Astrocyte (in vitro differentiated cells and primary cell): Measurements from ENCODE around the gene SMIM12. TPM values are rescaled to one million over a fixed set of nuclear protein-coding genes. Genes with fewer than 3 reads are reported as not detected.

Experiments
- DNase-seq: peaks from one replicate; pipeline ENCODE4 v3.0.0-alpha.2; 2010; ENCODE audit warnings: low read depth
- FAIRE-seq: peaks from 2 replicates; lab custom pipeline; 2011; peaks lifted over from hg19 to GRCh38; lab: Jason Lieb, UNC
- H2AFZ ChIP-seq: 2 replicates; pipeline ENCODE4 v1.6.0; 2012; ENCODE audit warnings: low read depth, low read length, inconsistent platforms
- H3K27ac ChIP-seq: 2 replicates; pipeline ENCODE4 v1.5.1; 2011; ENCODE audit warnings: low read depth, low read length, inconsistent platforms
- H3K27me3 ChIP-seq: 2 replicates; pipeline ENCODE4 v1.6.0; 2011; ENCODE audit warnings: low read length, inconsistent platforms; ENCODE audit not compliant: insufficient read depth
- H3K36me3 ChIP-seq: 2 replicates; pipeline ENCODE4 v1.5.1; 2011; ENCODE audit warnings: low read length, inconsistent platforms; ENCODE audit not compliant: insufficient read depth
- H3K4me1 ChIP-seq: 2 replicates; pipeline ENCODE4 v1.5.1; 2011; ENCODE audit warnings: low read length, inconsistent platforms; ENCODE audit not compliant: insufficient read depth
- H3K4me2 ChIP-seq: 2 replicates; pipeline ENCODE4 v1.6.0; 2012; ENCODE audit warnings: low read length, inconsistent platforms
- H3K4me3 ChIP-seq: 2 replicates; pipeline ENCODE4 v1.5.1; 2011; ENCODE audit warnings: low read depth, mild to moderate bottlenecking, low read length, inconsistent platforms; ENCODE audit not compliant: insufficient read depth
- H3K79me2 ChIP-seq: 2 replicates; pipeline ENCODE4 v1.6.0; 2012; ENCODE audit warnings: mild to moderate bottlenecking, low read length, inconsistent platforms; ENCODE audit not compliant: insufficient read depth
- H3K9ac ChIP-seq: 2 replicates; pipeline ENCODE4 v1.6.0; 2012; ENCODE audit warnings: mild to moderate bottlenecking, low read length, inconsistent platforms
- H3K9me3 ChIP-seq: 2 replicates; pipeline ENCODE4 v1.5.1; 2012; ENCODE audit warnings: low read depth, mild to moderate bottlenecking, low read length, inconsistent platforms; ENCODE audit not compliant: insufficient read depth
- H4K20me1 ChIP-seq: 2 replicates; pipeline ENCODE4 v1.6.0; 2012; ENCODE audit warnings: low read length, inconsistent platforms; ENCODE audit not compliant: insufficient read depth
- H3K27ac Mint-ChIP-seq: one replicate; pipeline ENCODE4 v1.8.0; 2021; ENCODE audit warnings: mild to moderate bottlenecking, mixed read lengths; ENCODE audit not compliant: unreplicated experiment
- H3K27me3 Mint-ChIP-seq: one replicate; pipeline ENCODE4 v1.8.0; 2021; ENCODE audit warnings: low read depth, mixed read lengths; ENCODE audit not compliant: unreplicated experiment
- H3K36me3 Mint-ChIP-seq: one replicate; pipeline ENCODE4 v1.8.0; 2021; ENCODE audit warnings: low read depth, mixed read lengths; ENCODE audit not compliant: unreplicated experiment
- H3K4me1 Mint-ChIP-seq: one replicate; pipeline ENCODE4 v1.8.0; 2021; ENCODE audit warnings: low read depth, mixed read lengths; ENCODE audit not compliant: unreplicated experiment
- H3K4me3 Mint-ChIP-seq: one replicate; pipeline ENCODE4 v1.8.0; 2021; ENCODE audit warnings: mild to moderate bottlenecking, moderate library complexity, mixed read lengths; ENCODE audit not compliant: unreplicated experiment
- H3K9me3 Mint-ChIP-seq: one replicate; pipeline ENCODE4 v1.8.0; 2021; ENCODE audit warnings: mild to moderate bottlenecking, mixed read lengths; ENCODE audit not compliant: unreplicated experiment
- EZH2 ChIP-seq: IDR thresholded peaks from 2 replicates; pipeline ENCODE4 v1.6.1; 2012; ENCODE audit warnings: mild to moderate bottlenecking, low read length, inconsistent platforms; ENCODE audit not compliant: insufficient read depth
- total RNA-seq: library from RNA; stranded (reverse); gene quantifications from 2 replicates; pipeline ENCODE4 v1.2.1, GENCODE V29; 2021
- TF ChIP-seq, protein P1 (sequence below): IDR thresholded peaks from 2 replicates; pipeline ENCODE4 v1.5.1; 2011; ENCODE audit warnings: low read depth, mild to moderate bottlenecking, inconsistent platforms, low read length, moderate library complexity; ENCODE audit not compliant: insufficient read depth

Gene SMIM12
- total RNA-seq, 1 donor from 2014 or later, result 43.6 TPM

DNA sequence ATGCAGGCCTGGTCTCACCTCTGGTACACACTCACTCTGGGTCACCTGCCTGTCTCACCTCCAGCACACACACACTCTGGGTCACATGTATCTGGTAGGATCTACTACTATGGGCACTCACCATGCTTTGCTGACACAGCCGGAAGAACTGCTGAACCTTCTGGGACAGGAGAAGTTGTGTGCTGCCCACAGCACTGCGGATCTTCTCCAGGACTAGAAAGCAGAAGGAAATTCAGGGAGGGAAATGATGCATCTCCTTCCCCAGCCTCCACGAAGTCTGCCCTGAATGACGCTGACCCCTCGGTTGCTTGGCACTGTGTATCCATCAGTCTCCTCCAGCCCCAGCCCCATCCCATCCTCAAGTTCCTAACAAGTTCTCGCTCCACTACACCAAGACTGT, 7.9 kb upstream of the SMIM12 start:
- H3K79me2 ChIP-seq, result no peaks in the 10 kb centered on the region
- no peak for TF ChIP-seq EZH2
- TF ChIP-seq, protein P1, sequence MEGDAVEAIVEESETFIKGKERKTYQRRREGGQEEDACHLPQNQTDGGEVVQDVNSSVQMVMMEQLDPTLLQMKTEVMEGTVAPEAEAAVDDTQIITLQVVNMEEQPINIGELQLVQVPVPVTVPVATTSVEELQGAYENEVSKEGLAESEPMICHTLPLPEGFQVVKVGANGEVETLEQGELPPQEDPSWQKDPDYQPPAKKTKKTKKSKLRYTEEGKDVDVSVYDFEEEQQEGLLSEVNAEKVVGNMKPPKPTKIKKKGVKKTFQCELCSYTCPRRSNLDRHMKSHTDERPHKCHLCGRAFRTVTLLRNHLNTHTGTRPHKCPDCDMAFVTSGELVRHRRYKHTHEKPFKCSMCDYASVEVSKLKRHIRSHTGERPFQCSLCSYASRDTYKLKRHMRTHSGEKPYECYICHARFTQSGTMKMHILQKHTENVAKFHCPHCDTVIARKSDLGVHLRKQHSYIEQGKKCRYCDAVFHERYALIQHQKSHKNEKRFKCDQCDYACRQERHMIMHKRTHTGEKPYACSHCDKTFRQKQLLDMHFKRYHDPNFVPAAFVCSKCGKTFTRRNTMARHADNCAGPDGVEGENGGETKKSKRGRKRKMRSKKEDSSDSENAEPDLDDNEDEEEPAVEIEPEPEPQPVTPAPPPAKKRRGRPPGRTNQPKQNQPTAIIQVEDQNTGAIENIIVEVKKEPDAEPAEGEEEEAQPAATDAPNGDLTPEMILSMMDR, result no peak
- H3K4me2 ChIP-seq, result no peak overlapping the region
- no peak for FAIRE-seq
- DNase-seq, result no peak
- H4K20me1 ChIP-seq, result no peaks in the 10 kb centered on the region
- Mint-ChIP-seq H3K9me3 (no peaks in the 10 kb centered on the region), H3K4me3 (no peak overlapping the region), H3K4me1 (no peaks in the 10 kb centered on the region), H3K36me3 (no peaks in the 10 kb centered on the region), H3K27me3 (peaks cover 52% of the 10 kb centered on the region), H3K27ac (no peak overlapping the region)
- no peak overlapping the region for H3K4me3 ChIP-seq
- H3K27me3 ChIP-seq, result peaks cover 20% of the 10 kb centered on the region
- no peaks in the 10 kb centered on the region for H3K9me3 ChIP-seq
- H3K9ac ChIP-seq, result no peak overlapping the region
- no peaks in the 10 kb centered on the region for H3K36me3 ChIP-seq
- no peak overlapping the region for H3K27ac ChIP-seq
- peaks cover 3% of the 10 kb centered on the region for H3K4me1 ChIP-seq
- H2AFZ ChIP-seq, result no peak overlapping the region

DNA sequence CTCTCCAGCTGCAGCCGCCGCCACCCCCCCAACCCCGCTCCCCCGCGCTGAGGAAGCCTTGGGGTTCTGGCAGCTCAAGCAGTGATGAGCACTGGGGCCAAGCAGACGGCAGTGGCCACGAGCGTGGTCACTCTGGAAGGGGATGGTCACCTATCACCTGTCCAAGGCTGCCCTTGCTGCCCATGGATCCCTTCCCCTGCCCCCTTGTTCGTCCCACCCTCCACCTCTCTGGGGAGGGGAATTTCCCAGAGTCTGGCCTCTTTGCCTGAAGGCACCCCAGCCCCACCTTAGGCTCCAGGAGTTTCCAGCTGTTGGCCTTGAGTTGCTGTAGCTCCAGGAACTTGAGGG, 7.2 kb upstream of the SMIM12 start:
- H3K9me3 ChIP-seq, result no peaks in the 10 kb centered on the region
- H3K4me3 ChIP-seq, result no peak overlapping the region
- no peaks in the 10 kb centered on the region for H3K36me3 ChIP-seq
- DNase-seq (no peak), FAIRE-seq (no peak)
- peak overlapping the region; percentile 99 for H2AFZ ChIP-seq
- no peaks in the 10 kb centered on the region for H4K20me1 ChIP-seq
- peaks cover 3% of the 10 kb centered on the region for H3K4me1 ChIP-seq
- peak overlapping the region; percentile 77 for H3K9ac ChIP-seq
- H3K4me1 Mint-ChIP-seq, result no peaks in the 10 kb centered on the region
- H3K79me2 ChIP-seq, result no peaks in the 10 kb centered on the region
- TF ChIP-seq, protein P1, result no peak
- TF ChIP-seq EZH2, result no peak
- H3K9me3 Mint-ChIP-seq, result no peaks in the 10 kb centered on the region
- no peak overlapping the region for H3K4me3 Mint-ChIP-seq
- peaks cover 46% of the 10 kb centered on the region for H3K27me3 Mint-ChIP-seq
- H3K27ac Mint-ChIP-seq, result no peak overlapping the region
- H3K27ac ChIP-seq, result no peak overlapping the region
- H3K4me2 ChIP-seq, result peak overlapping the region; percentile 96
- H3K27me3 ChIP-seq, result peaks cover 18% of the 10 kb centered on the region
- no peaks in the 10 kb centered on the region for H3K36me3 Mint-ChIP-seq

DNA sequence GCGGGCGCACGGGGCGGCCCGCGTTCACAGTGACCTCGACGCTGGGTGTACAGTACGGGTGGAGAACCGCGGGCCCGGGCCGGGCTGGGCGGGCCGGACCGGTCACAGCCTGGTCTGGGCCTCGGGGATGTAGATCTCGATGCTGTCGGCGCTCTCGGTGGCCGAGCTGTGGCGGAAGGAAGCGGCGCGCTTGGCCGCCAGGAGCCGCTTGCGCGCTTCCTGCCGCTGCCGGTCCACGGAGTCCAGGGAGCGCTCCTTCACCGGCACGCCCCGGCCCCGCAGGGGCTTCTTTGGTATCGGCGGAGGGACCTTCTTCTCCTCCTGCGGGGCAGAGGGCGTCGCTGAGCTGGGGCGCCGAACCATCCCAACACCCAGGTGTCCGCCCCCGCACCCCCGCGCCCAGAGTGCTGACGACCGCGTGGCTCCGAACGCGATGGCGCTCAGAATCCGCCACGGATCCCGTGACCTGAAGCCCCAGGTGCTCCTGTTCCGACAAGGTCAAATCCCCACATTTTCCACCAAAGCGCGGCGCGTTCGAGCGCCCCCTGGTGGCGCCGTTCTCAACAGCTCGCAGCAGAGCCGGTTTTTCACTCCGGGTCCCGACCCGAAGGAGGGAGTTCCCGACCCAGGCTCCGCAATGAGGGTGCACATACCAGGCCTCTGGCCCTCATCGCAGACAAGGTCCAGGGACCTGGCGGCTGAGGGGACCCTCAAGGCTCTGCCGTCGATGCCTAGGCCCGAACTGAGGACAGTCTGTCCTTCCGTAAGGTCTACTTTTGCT, 6.6 kb upstream of the SMIM12 start:
- Histone ChIP-seq H3K4me2 (peak overlapping the region; percentile 96), H3K79me2 (no peaks in the 10 kb centered on the region), H3K36me3 (no peaks in the 10 kb centered on the region), H3K9me3 (no peaks in the 10 kb centered on the region), H4K20me1 (no peaks in the 10 kb centered on the region), H3K27ac (no peak overlapping the region), H3K4me1 (peaks cover 3% of the 10 kb centered on the region), H2AFZ (peak overlapping the region; percentile 99), H3K4me3 (peak overlapping the region; percentile 66), H3K27me3 (peaks cover 13% of the 10 kb centered on the region), H3K9ac (peak overlapping the region; percentile 77)
- no peak for FAIRE-seq
- Mint-ChIP-seq H3K4me1 (no peaks in the 10 kb centered on the region), H3K36me3 (no peaks in the 10 kb centered on the region), H3K27ac (no peak overlapping the region), H3K27me3 (peaks cover 41% of the 10 kb centered on the region), H3K4me3 (peak overlapping the region; percentile 76), H3K9me3 (no peaks in the 10 kb centered on the region)
- DNase-seq, result peak; percentile 16
- TF ChIP-seq, protein P1, result peak; percentile 78
- TF ChIP-seq EZH2, result no peak
